Ovary (tissue), 3 donors: Measurements from ENCODE around the gene CCDC149.

ENCODE experiments used
- CTCF ChIP-seq, 3 donors: fragments of 450-650 bp in 2 of 3; fragments of 200-600 bp in 1 of 3; IDR thresholded peaks; one replicate each; pipeline versions ENCODE4 v1.5.1 to v1.8.0; 2016 to 2022; ENCODE audit warnings: antibody characterized with exemption in 3 of 3, mild to moderate bottlenecking in 1 of 3
- EP300 ChIP-seq: sonication (generic); formaldehyde crosslinking; IDR thresholded peaks from one replicate; pipeline ENCODE4 v1.6.1; 2017; ENCODE audit warnings: antibody characterized with exemption
- POLR2A ChIP-seq: fragments of 450-650 bp; IDR thresholded peaks from one replicate; pipeline ENCODE4 v1.6.1; 2017; ENCODE audit warnings: antibody characterized with exemption, mild to moderate bottlenecking, moderate library complexity
- donor health status: DM: no; HTN: no; CAD: no.

DNA sequence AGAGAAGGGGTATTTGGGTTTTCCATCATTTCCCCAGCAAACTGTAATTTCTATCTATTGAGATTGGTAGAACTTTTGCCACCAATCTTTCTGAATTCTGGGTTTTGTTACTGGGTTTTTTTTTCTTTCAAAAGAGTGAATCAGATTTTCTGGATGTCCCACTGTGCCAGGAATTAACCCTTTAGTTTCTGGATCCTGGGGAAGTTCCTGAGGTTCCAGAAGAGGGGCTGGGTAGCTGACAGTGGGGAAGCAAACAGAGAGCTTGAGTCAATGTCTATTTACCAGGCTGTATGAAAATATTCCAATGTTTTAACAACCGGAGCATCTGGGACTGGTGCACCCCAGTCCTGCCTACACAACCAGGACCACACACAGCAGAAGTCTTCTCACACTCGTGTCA is 143.3 kb downstream of the CCDC149 start:
- TF ChIP-seq CTCF (IDR thresholded peaks at IDR 0.05), result no peak
- no peak for TF ChIP-seq EP300
- TF ChIP-seq POLR2A, result no peak
